ENCODE results near the gene RNF115. TPM values are rescaled to one million over a fixed set of nuclear protein-coding genes. Genes with fewer than 3 reads are reported as not detected.
A peak's percentile ranks its signal among the peaks of the same experiment; 100 is the strongest.

The RNF115 gene
- total and polyA plus RNA-seq, 2 donors (not counting 3 experiments of a cell fraction or from before 2014, with no cell fraction given): 7.6 to 17.3 TPM

DNA sequence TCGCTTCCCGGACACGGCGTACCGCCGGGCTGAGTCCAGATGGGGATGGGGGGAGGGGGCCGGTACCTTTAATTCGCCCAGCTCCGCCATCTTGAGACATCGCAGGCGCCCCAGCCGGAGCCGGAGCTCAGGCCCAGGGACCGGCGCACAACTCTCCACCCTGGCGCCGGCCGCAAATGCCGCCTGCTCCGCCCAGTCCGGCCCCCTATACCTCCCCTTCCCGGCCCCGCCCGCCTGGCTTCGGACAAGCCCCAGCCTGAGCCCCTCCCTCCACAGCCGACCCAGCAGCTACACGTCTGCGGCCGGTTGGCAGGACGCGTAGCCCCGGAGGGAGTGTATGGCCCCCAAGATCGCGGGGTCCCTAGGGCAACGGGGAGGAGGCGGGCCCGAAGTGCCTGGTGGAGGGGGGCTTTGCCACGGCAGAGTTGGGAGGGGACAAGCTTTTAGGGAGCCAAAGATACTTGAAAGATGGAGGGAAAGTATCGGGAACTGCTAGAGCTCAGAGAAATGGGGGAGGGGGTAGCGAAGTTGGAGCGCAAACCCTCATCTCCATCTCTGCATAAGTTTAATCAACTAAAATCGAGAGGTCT lies 35.1 kb upstream of the RNF115 start, which contains the start of gene PIAS3:
PIAS3 (minus strand) TSS at position 181 of the 590 bp plus-strand sequence; CDS start at position 90, 91 bp downstream.
- no peak for TF ChIP-seq FOS (IDR thresholded peaks at IDR 0.05; ENCODE audit: borderline replicate concordance, insufficient read depth, low read length)
- no peak for TF ChIP-seq MYC (IDR thresholded peaks at IDR 0.05; ENCODE audit: low read depth, low read length)
- TF ChIP-seq JUN (IDR thresholded peaks at IDR 0.05; ENCODE audit: borderline replicate concordance, insufficient read depth, insufficient read length, low read depth): no peak
- dilution Hi-C loops (cut with MboI; ENCODE audit: extremely low pct_ligation_motif_present, low sequenced_read_pairs): no loop called here
- BruUV-seq (replicated peaks): no TSS peak

DNA sequence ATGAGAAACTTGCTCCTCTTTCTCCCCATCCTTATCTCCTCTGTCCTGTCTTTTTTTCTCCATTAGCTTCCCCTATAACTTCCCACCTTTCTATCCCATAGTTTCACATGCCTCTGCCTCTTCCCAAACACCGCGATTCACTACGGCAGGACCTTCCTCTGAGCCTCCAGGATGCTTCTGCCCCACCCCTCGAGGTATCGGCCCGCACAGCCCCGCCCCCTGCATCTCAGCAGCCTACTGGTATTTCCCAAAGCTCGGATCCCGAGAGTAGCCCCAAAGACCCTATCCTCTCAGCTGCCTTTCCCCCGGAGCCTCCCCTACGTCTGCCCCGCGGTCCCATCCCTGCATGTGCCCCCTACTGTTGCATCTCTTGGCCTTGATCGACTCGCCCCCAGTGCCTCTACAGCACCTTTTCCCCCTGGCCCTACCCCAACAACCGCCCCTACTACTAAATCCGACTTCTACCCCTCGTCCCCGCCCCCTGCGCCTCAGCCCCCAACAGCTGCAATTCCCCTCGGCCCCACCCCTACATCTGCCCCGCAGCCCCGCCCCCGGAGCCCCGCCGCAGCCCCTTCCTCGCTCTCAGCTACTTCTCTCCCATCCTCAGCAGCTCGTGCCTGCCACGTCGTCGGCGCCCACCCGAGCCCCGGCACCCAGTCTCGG lies 34.5 kb upstream of the RNF115 start:
- peaks cover 11 to 29% of the 10 kb centered on the region in 2 experiments for H3K36me3 ChIP-seq (ENCODE audit: control insufficient read depth in 2 of 2, extremely low read depth in 1 of 2, insufficient read depth in 2 of 2, low read length in 2 of 2)
- POLR2A ChIA-PET: interaction anchor here (0.9 to 2.5 kb wide), 13 partner anchors 9 to 193 kb away, joined by 3 to 28 read pairs (median 5); partner anchors contain the start of genes ANKRD34A, LIX1L, NUDT17 and POLR3GL
- H4K20me1 ChIP-seq (replicated peaks; ENCODE audit: control insufficient read depth, extremely low read depth, insufficient read depth, low read length): no peaks in the 10 kb centered on the region
- FAIRE-seq: no peak
- intact Hi-C loops (cut with micrococcal nuclease): loop anchor here (2.0 kb wide), 2 partner anchors 14 to 60 kb away; partner anchors contain the start of genes NUDT17 and PEX11B
- H2AFZ ChIP-seq (ENCODE audit: low read depth, low read length): peak overlapping the region; percentile 89
- BruUV-seq (replicated peaks): no TSS peak
- peaks cover 7% of the 10 kb centered on the region for H3K4me1 ChIP-seq (ENCODE audit: control insufficient read depth, extremely low read depth, insufficient read depth, low read length)
- dilution Hi-C loops (cut with MboI; ENCODE audit: extremely low pct_ligation_motif_present, low sequenced_read_pairs): no loop called here
- TF ChIP-seq, protein P1, sequence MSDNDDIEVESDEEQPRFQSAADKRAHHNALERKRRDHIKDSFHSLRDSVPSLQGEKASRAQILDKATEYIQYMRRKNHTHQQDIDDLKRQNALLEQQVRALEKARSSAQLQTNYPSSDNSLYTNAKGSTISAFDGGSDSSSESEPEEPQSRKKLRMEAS (IDR thresholded peaks at IDR 0.05; ENCODE audit: insufficient read depth, insufficient read length): no peak
- no peak for TF ChIP-seq POLR2AphosphoS5 (IDR thresholded peaks at IDR 0.05; ENCODE audit: insufficient read depth, low read depth, low read length)
- TF ChIP-seq, protein P2, sequence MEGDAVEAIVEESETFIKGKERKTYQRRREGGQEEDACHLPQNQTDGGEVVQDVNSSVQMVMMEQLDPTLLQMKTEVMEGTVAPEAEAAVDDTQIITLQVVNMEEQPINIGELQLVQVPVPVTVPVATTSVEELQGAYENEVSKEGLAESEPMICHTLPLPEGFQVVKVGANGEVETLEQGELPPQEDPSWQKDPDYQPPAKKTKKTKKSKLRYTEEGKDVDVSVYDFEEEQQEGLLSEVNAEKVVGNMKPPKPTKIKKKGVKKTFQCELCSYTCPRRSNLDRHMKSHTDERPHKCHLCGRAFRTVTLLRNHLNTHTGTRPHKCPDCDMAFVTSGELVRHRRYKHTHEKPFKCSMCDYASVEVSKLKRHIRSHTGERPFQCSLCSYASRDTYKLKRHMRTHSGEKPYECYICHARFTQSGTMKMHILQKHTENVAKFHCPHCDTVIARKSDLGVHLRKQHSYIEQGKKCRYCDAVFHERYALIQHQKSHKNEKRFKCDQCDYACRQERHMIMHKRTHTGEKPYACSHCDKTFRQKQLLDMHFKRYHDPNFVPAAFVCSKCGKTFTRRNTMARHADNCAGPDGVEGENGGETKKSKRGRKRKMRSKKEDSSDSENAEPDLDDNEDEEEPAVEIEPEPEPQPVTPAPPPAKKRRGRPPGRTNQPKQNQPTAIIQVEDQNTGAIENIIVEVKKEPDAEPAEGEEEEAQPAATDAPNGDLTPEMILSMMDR (IDR thresholded peaks at IDR 0.05; ENCODE audit: extremely low read depth in 1 of 2, insufficient read depth in 1 of 2, low read depth in 1 of 2, low read length in 2 of 2): no peak
- no peak for TF ChIP-seq GATA2 (IDR thresholded peaks at IDR 0.05; ENCODE audit: insufficient read depth, insufficient read length, low read depth, low read length)
- no peak for TF ChIP-seq MYC (IDR thresholded peaks at IDR 0.05; ENCODE audit: low read depth, low read length)
- no peak for TF ChIP-seq POLR2A (IDR thresholded peaks at IDR 0.05; ENCODE audit: low read depth, low read length)
- no peak for TF ChIP-seq JUN (IDR thresholded peaks at IDR 0.05; ENCODE audit: borderline replicate concordance, insufficient read depth, insufficient read length, low read depth)
- no peak for TF ChIP-seq EZH2 (IDR thresholded peaks at IDR 0.05; ENCODE audit: borderline replicate concordance, low read depth, low read length, severe bottlenecking)
- no peak for TF ChIP-seq FOS (IDR thresholded peaks at IDR 0.05; ENCODE audit: borderline replicate concordance, insufficient read depth, low read length)
- peak overlapping the region; percentile 64 to 78 (median 71) for H3K4me3 ChIP-seq (replicated peaks in 1 of 3; ENCODE audit: insufficient read depth in 1 of 3, low read depth in 1 of 3, low read length in 3 of 3)
- H3K27ac ChIP-seq (ENCODE audit: insufficient read depth, low read depth, low read length): peak overlapping the region; percentile 43
- H3K9ac ChIP-seq (replicated peaks; ENCODE audit: extremely low read depth, insufficient read depth, low read length): peak overlapping the region; percentile 68
- no peaks in the 10 kb centered on the region for H3K9me1 ChIP-seq (replicated peaks; ENCODE audit: control insufficient read depth, extremely low read depth, insufficient read depth, low read length)
- H3K27me3 ChIP-seq (ENCODE audit: control insufficient read depth in 2 of 2, insufficient read depth in 2 of 2, low read length in 2 of 2): no peaks in the 10 kb centered on the region
- H3K4me2 ChIP-seq (ENCODE audit: insufficient read depth, low read length): peak overlapping the region; percentile 39
- no peaks in the 10 kb centered on the region for H3K9me3 ChIP-seq (replicated peaks; ENCODE audit: control insufficient read depth, insufficient read depth, low read length)
- CTCF ChIA-PET: interaction anchor here (0.6 to 6.1 kb wide), 20 partner anchors 12 to 179 kb away, joined by 3 to 154 read pairs (median 6); partner anchors contain the start of genes ANKRD34A, ANKRD35, ITGA10 and NUDT17
- peaks cover 16% of the 10 kb centered on the region for H3K79me2 ChIP-seq (ENCODE audit: control insufficient read depth, insufficient read depth, low read length)
- DNase-seq (ENCODE audit: low read depth, low spot score): no peak

More for the DNA sequence above, 35.1 kb upstream of the RNF115 start, which contains the start of gene PIAS3:
- H3K9me1 ChIP-seq (replicated peaks; ENCODE audit: control insufficient read depth, extremely low read depth, insufficient read depth, low read length): no peaks in the 10 kb centered on the region
- H3K4me3 ChIP-seq (replicated peaks in 1 of 3; ENCODE audit: insufficient read depth in 1 of 3, low read depth in 1 of 3, low read length in 3 of 3): peak within 1 kb of the TSS; percentile 64 to 78 (median 71)
- POLR2A ChIA-PET: interaction anchor here (0.9 to 2.5 kb wide), 14 partner anchors 9 to 192 kb away, joined by 3 to 28 read pairs (median 5); partner anchors contain the start of genes ANKRD34A, ANKRD35, LIX1L and NUDT17
- peaks cover 10 to 23% of the 10 kb centered on the region in 2 experiments for H3K36me3 ChIP-seq (ENCODE audit: control insufficient read depth in 2 of 2, extremely low read depth in 1 of 2, insufficient read depth in 2 of 2, low read length in 2 of 2)
- FAIRE-seq (peak; percentile 96), DNase-seq (ENCODE audit: low read depth, low spot score) (peak; percentile 97)
- CTCF ChIA-PET: interaction anchor here (0.6 to 6.1 kb wide), 22 partner anchors 12 to 178 kb away, joined by 3 to 154 read pairs (median 5); partner anchors contain the start of genes ANKRD34A, ANKRD35, ITGA10 and NUDT17
- H3K9ac ChIP-seq (replicated peaks; ENCODE audit: extremely low read depth, insufficient read depth, low read length): peak within 1 kb of the TSS; percentile 68
- peaks cover 16% of the 10 kb centered on the region for H3K79me2 ChIP-seq (ENCODE audit: control insufficient read depth, insufficient read depth, low read length)
- H3K9me3 ChIP-seq (replicated peaks; ENCODE audit: control insufficient read depth, insufficient read depth, low read length): no peaks in the 10 kb centered on the region
- H3K4me2 ChIP-seq (ENCODE audit: insufficient read depth, low read length): peak within 1 kb of the TSS; percentile 53
- intact Hi-C loops (cut with micrococcal nuclease): loop anchor here (1.0 to 2.0 kb wide), 6 partner anchors 10 to 98 kb away; partner anchors contain the start of genes ANKRD35, NUDT17 and PEX11B
- peak within 1 kb of the TSS; percentile 43 for H3K27ac ChIP-seq (ENCODE audit: insufficient read depth, low read depth, low read length)
- peaks cover 7% of the 10 kb centered on the region for H3K4me1 ChIP-seq (ENCODE audit: control insufficient read depth, extremely low read depth, insufficient read depth, low read length)
- peaks cover 2 to 4% of the 10 kb centered on the region in 2 experiments for H3K27me3 ChIP-seq (ENCODE audit: control insufficient read depth in 2 of 2, insufficient read depth in 2 of 2, low read length in 2 of 2)
- H2AFZ ChIP-seq (ENCODE audit: low read depth, low read length): peak within 1 kb of the TSS; percentile 89
- H4K20me1 ChIP-seq (replicated peaks; ENCODE audit: control insufficient read depth, extremely low read depth, insufficient read depth, low read length): no peaks in the 10 kb centered on the region
